ENCODE results near the gene EHBP1L1. TPM values are rescaled to one million over a fixed set of nuclear protein-coding genes. Genes with fewer than 3 reads are reported as not detected.

Gene EHBP1L1
- total and polyA plus RNA-seq, 2 of the 13 experiments (the other 11 are each of a cell fraction or from before 2014, with no cell fraction given), result 8.3 to 10.6 TPM

- no peak for TF ChIP-seq ZNF292 (CRISPR knock-in tag; IDR thresholded peaks at IDR 0.05; ENCODE audit: borderline replicate concordance, low read depth)
- TF ChIP-seq SMAD9 (CRISPR knock-in tag; IDR thresholded peaks at IDR 0.05), result no peak
- 0 out of 2 replicates have a peak, but pooled peaks have one; percentile 4 for TF ChIP-seq ZNF788 (CRISPR knock-in tag; IDR thresholded peaks at IDR 0.05; ENCODE audit: borderline replicate concordance)
- no peak for TF ChIP-seq ZNF350 (CRISPR knock-in tag; IDR thresholded peaks at IDR 0.05; ENCODE audit: borderline replicate concordance, low read depth)
- 0 out of 2 replicates have a peak, but pooled peaks have one; percentile 51 for TF ChIP-seq NR2F2 (IDR thresholded peaks at IDR 0.05; ENCODE audit: borderline replicate concordance, low read depth)
- no peak for TF ChIP-seq RXRB (CRISPR knock-in tag; IDR thresholded peaks at IDR 0.05; ENCODE audit: borderline replicate concordance)
- TF ChIP-seq HNF4G (IDR thresholded peaks at IDR 0.05; ENCODE audit: borderline replicate concordance, low read depth, low read length), result peak; percentile 69; the same call in 1 of the 2 replicates
- no peak for TF ChIP-seq HNF4G (CRISPR knock-in tag; IDR thresholded peaks at IDR 0.05; ENCODE audit: borderline replicate concordance, low read depth)
- TF ChIP-seq ZSCAN20 (CRISPR knock-in tag; IDR thresholded peaks at IDR 0.05; ENCODE audit: borderline replicate concordance), result no peak
- peak in 1 of 2 experiments; percentile 59; a peak in 1 of 4 replicates for TF ChIP-seq NR2F1 (CRISPR knock-in tag; IDR thresholded peaks at IDR 0.05)
- no peak for TF ChIP-seq ZNF619 (CRISPR knock-in tag; IDR thresholded peaks at IDR 0.05)
Measured at GRCh38 chr11:65637032-65637557, 61.2 kb downstream of the EHBP1L1 start (continued).

DNA sequence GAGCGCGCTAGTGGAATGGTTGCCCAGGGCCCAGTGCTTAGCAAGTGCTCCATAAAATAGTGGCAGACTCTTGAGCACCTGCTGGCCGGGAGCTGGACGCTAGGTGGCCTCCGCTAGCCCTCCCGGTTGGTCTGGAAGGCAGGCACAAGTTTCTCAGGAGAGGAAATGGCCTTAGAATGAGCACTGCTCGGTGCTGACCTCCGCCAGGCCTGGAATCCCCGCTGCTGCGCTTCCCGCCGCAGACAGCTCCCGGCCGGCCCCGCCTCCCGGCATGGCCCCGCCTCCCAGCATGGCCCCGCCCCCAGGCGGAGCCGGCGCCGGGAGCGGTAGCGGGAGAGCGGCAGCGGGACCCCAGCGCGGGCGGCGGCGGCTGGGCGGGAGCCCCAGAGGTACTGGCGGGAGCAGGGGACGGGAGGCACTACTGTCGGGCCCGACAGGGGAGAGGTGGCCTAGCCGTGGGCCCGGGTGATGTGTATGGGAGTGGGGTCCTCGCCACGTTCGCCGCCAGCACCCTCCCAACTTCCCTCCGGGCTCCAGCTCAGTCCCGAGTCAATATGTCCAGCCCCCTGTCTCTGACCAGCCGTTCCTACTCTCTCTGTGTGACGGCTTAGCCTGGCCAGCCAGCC is 62.1 kb downstream of the EHBP1L1 start, which contains the start of gene SIPA1:
TSS of gene SIPA1 (plus strand) at position 308 of the 626 bp plus-strand sequence. CDS start 2,821 bp downstream, outside the sequence.
- in situ Hi-C loops (cut with HindIII; ENCODE audit: extremely low pct_ligation_motif_present, low pct_unique_long_range_greater_than_20kb), result no loop called here
- ATAC-seq, result peak; percentile 83
- ChIA-PET POLR2A (interaction anchor here (0.6 to 4.6 kb wide), 16 partner anchors 8 to 290 kb away, joined by 3 to 78 read pairs (median 4); partner anchors contain the start of genes MAP3K11, PCNX3 and RELA), CTCF (ENCODE audit: low intra/inter-chr PET ratio, low total read pairs) (interaction anchor here (1.2 kb wide), 1 partner anchor 180 kb away, joined by 4 read pairs; no protein-coding TSS in a partner anchor)
- H3K9ac ChIP-seq (ENCODE audit: insufficient read depth, low read depth, low read length), result peak within 1 kb of the TSS; percentile 73
- no peaks in the 10 kb centered on the region for H3K9me3 ChIP-seq (ENCODE audit: low read length)
- no peaks in the 10 kb centered on the region for H3K79me2 ChIP-seq (ENCODE audit: insufficient read depth, low read length)
- no peak within 1 kb of the TSS for H2AFZ ChIP-seq (ENCODE audit: low read length)
- H3K4me1 ChIP-seq (ENCODE audit: insufficient read depth, low read length), result peaks cover 33% of the 10 kb centered on the region
- H3K27me3 ChIP-seq (ENCODE audit: control insufficient read depth in 1 of 2, insufficient read depth in 2 of 2, low read length in 2 of 2), result no peaks in the 10 kb centered on the region
- WGBS (ENCODE audit: low lambda C conversion rate), result 33% methylated on average over 3 of the region's 46 CpGs
- no TSS peak for BruUV-seq (replicated peaks)
- H3K36me3 ChIP-seq (replicated peaks in 1 of 2; ENCODE audit: control insufficient read depth in 1 of 2, insufficient read depth in 2 of 2, low read length in 2 of 2), result peaks cover 17 to 37% of the 10 kb centered on the region in 2 experiments; a peak in 4 of 5 replicates
- peak within 1 kb of the TSS; percentile 93 for H3K4me2 ChIP-seq (ENCODE audit: low read depth, low read length)
- peak; percentile 57 for FAIRE-seq
- intact Hi-C loops (cut with micrococcal nuclease; ENCODE audit: unreplicated experiment), result no loop called here
- H3K4me3 ChIP-seq (replicated peaks in 1 of 3; ENCODE audit: insufficient read depth in 1 of 3, low read depth in 2 of 3, low read length in 3 of 3), result peak within 1 kb of the TSS; percentile 52 to 88 (median 73); a peak in 5 of 6 replicates
- peak; percentile 88 for DNase-seq (ENCODE audit: low spot score)
- peak within 1 kb of the TSS; percentile 61 for H3K27ac ChIP-seq (ENCODE audit: extremely low read length, insufficient read depth, low read length)
- H4K20me1 ChIP-seq (ENCODE audit: insufficient read depth, low read length), result no peaks in the 10 kb centered on the region
- no peak; the same call in 1 of the 2 replicates for TF ChIP-seq AHR (CRISPR knock-in tag; IDR thresholded peaks at IDR 0.05)
- 0 out of 2 replicates have a peak, but pooled peaks have one; percentile 56 for TF ChIP-seq AHDC1 (CRISPR knock-in tag; IDR thresholded peaks at IDR 0.05; ENCODE audit: borderline replicate concordance)
- TF ChIP-seq NR2C2 (CRISPR knock-in tag; IDR thresholded peaks at IDR 0.05; ENCODE audit: borderline replicate concordance), result no peak
- no peak for TF ChIP-seq KDM5B (CRISPR knock-in tag; IDR thresholded peaks at IDR 0.05; ENCODE audit: borderline replicate concordance)

Measured in HepG2 (cell line).